ENCODE results near the gene MEGF11. TPM values are rescaled to one million over a fixed set of nuclear protein-coding genes. Genes with fewer than 3 reads are reported as not detected.

The MEGF11 gene
- polyA plus RNA-seq, 1 of the 3 experiments (the other 2 are of a cell fraction), result not detected

GRCh38 chr15:66161108-66161507 lies 92.4 kb downstream of the MEGF11 start (continued):
- TF ChIP-seq, protein P1, sequence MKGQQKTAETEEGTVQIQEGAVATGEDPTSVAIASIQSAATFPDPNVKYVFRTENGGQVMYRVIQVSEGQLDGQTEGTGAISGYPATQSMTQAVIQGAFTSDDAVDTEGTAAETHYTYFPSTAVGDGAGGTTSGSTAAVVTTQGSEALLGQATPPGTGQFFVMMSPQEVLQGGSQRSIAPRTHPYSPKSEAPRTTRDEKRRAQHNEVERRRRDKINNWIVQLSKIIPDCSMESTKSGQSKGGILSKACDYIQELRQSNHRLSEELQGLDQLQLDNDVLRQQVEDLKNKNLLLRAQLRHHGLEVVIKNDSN (IDR thresholded peaks at IDR 0.05; ENCODE audit: borderline replicate concordance, low read depth), result no peak

GRCh38 chr15:66157507-66157906 lies 96.0 kb downstream of the MEGF11 start:
- CTCF ChIA-PET, result interaction anchor here (0.8 to 2.4 kb wide), 5 partner anchors 8 to 175 kb away, joined by 3 to 8 read pairs (median 4); no protein-coding TSS in a partner anchor

More at GRCh38 chr15:66157507-66157906, 96.0 kb downstream of the MEGF11 start:
- Histone ChIP-seq H3K36me3 (replicated peaks in 1 of 2; ENCODE audit: control insufficient read depth in 1 of 2, insufficient read depth in 2 of 2, low read length in 1 of 2) (no peaks in the 10 kb centered on the region), H3K9ac (no peak overlapping the region), H3K4me1 (ENCODE audit: control insufficient read depth in 1 of 2, insufficient read depth in 2 of 2, low read depth in 1 of 2, low read length in 1 of 2) (peaks cover 0 to 11% of the 10 kb centered on the region in 2 experiments; a peak in 1 of 4 replicates), H4K20me1 (ENCODE audit: insufficient read depth) (no peaks in the 10 kb centered on the region), H3K79me2 (ENCODE audit: insufficient read depth) (no peaks in the 10 kb centered on the region), H3K27me3 (ENCODE audit: insufficient read depth) (peaks cover 8% of the 10 kb centered on the region; the same call in 1 of the 2 replicates), H3F3A (replicated peaks; ENCODE audit: insufficient read depth) (no peaks in the 10 kb centered on the region), H3K9me3 (no peaks in the 10 kb centered on the region), H3K27ac (ENCODE audit: low read depth in 2 of 2, low read length in 1 of 2) (no peak overlapping the region), H3K4me3 (ENCODE audit: low read depth in 2 of 2, low read length in 1 of 2) (no peak overlapping the region), H3K4me2 (no peak overlapping the region), H2AFZ (ENCODE audit: low read depth) (no peak overlapping the region), H3K9me2 (no peaks in the 10 kb centered on the region)
- WGBS (ENCODE audit: low lambda C conversion rate), result 16% methylated on average over 2 of the region's 2 CpGs
- POLR2A ChIA-PET, result no interaction called here
- DNase-seq, result no peak
- no peak for TF ChIP-seq JUND (IDR thresholded peaks at IDR 0.05)
- no peak for TF ChIP-seq FOXJ3 (CRISPR knock-in tag; IDR thresholded peaks at IDR 0.05)
- TF ChIP-seq GABPA (IDR thresholded peaks at IDR 0.05; ENCODE audit: low read depth), result no peak
- TF ChIP-seq EP300 (IDR thresholded peaks at IDR 0.05; ENCODE audit: borderline replicate concordance in 1 of 2, low read depth in 1 of 2, low read length in 1 of 2), result no peak
- TF ChIP-seq, protein P2, sequence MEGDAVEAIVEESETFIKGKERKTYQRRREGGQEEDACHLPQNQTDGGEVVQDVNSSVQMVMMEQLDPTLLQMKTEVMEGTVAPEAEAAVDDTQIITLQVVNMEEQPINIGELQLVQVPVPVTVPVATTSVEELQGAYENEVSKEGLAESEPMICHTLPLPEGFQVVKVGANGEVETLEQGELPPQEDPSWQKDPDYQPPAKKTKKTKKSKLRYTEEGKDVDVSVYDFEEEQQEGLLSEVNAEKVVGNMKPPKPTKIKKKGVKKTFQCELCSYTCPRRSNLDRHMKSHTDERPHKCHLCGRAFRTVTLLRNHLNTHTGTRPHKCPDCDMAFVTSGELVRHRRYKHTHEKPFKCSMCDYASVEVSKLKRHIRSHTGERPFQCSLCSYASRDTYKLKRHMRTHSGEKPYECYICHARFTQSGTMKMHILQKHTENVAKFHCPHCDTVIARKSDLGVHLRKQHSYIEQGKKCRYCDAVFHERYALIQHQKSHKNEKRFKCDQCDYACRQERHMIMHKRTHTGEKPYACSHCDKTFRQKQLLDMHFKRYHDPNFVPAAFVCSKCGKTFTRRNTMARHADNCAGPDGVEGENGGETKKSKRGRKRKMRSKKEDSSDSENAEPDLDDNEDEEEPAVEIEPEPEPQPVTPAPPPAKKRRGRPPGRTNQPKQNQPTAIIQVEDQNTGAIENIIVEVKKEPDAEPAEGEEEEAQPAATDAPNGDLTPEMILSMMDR (IDR thresholded peaks at IDR 0.05), result no peak
- TF ChIP-seq POLR2AphosphoS5 (IDR thresholded peaks at IDR 0.05; ENCODE audit: low read depth, low read length), result no peak
- TF ChIP-seq SMC3 (IDR thresholded peaks at IDR 0.05; ENCODE audit: low read depth, low read length), result no peak
- TF ChIP-seq, protein P1 (IDR thresholded peaks at IDR 0.05; ENCODE audit: borderline replicate concordance, low read depth), result no peak
- no peak for TF ChIP-seq TCF12 (IDR thresholded peaks at IDR 0.05)
- no peak for TF ChIP-seq RFX5 (IDR thresholded peaks at IDR 0.05; ENCODE audit: low read length)
- TF ChIP-seq ZBTB33 (IDR thresholded peaks at IDR 0.05; ENCODE audit: borderline replicate concordance, low read depth), result no peak
- TF ChIP-seq CHD2 (IDR thresholded peaks at IDR 0.05; ENCODE audit: low read length, partially characterized antibody), result no peak
- no peak for TF ChIP-seq FOXM1 (IDR thresholded peaks at IDR 0.05; ENCODE audit: low read depth)
- TF ChIP-seq TAF1 (IDR thresholded peaks at IDR 0.05; ENCODE audit: borderline replicate concordance, low read depth, low read length), result no peak
- no peak for TF ChIP-seq GATA2 (CRISPR knock-in tag; IDR thresholded peaks at IDR 0.05)
